H1 (cell line): ENCODE measurements around the gene GPC6. TPM values are rescaled to one million over a fixed set of nuclear protein-coding genes. Genes with fewer than 3 reads are reported as not detected.

ENCODE experiments used
- CTCF ChIA-PET: fragments of 300-600 bp; sonication (Branson Sonifier 250); formaldehyde crosslinking; loops from one replicate; lab custom pipeline; 2021; ENCODE audit not compliant: partially characterized antibody; lab: Charles Lee
- POLR2A ChIA-PET: fragments of 300-600 bp; sonication (Branson Sonifier 250); formaldehyde crosslinking; loops from one replicate; lab custom pipeline; 2021; ENCODE audit warnings: inconsistent platforms; ENCODE audit not compliant: partially characterized antibody; lab: Charles Lee
- DNase-seq, 2 experiments: peaks; one replicate each; pipeline versions ENCODE4 v3.0.0 to v3.0.0-alpha.2; 2010 to 2022; ENCODE audit warnings: low spot score in 2 of 2, low read depth in 1 of 2, mixed read lengths in 1 of 2
- FAIRE-seq: peaks from 2 replicates; lab custom pipeline; 2011; peaks lifted over from hg19 to GRCh38; lab: Jason Lieb, UNC
- H2AFZ ChIP-seq: 2 replicates; pipeline ENCODE4 v1.8.1; 2012; ENCODE audit warnings: low read length, inconsistent platforms
- H2AK5ac ChIP-seq: 2 replicates; pipeline ENCODE4 v1.6.1; 2013; ENCODE audit warnings: low read depth, low read length
- H2BK120ac ChIP-seq: replicated peaks from 2 replicates; pipeline ENCODE3; 2013; ENCODE audit warnings: low read depth, low read length, inconsistent platforms
- H2BK12ac ChIP-seq: 2 replicates; pipeline ENCODE4 v1.6.1; 2013; ENCODE audit warnings: low read depth, low read length
- H2BK15ac ChIP-seq: 2 replicates; pipeline ENCODE4 v1.6.1; 2013; ENCODE audit warnings: low read length
- H2BK20ac ChIP-seq: 2 replicates; pipeline ENCODE4 v1.6.1; 2013; ENCODE audit warnings: low read length
- H2BK5ac ChIP-seq: 2 replicates; pipeline ENCODE4 v1.6.1; 2013; ENCODE audit warnings: low read depth, low read length
- H3K14ac ChIP-seq: 2 replicates; pipeline ENCODE4 v1.6.1; 2013; ENCODE audit warnings: inconsistent platforms; ENCODE audit not compliant: insufficient read length
- H3K18ac ChIP-seq: 2 replicates; pipeline ENCODE4 v1.6.1; 2013; ENCODE audit warnings: low read length; ENCODE audit errors: extremely low read depth
- H3K23ac ChIP-seq: 2 replicates; pipeline ENCODE4 v1.6.1; 2013; ENCODE audit warnings: inconsistent platforms; ENCODE audit not compliant: insufficient read length
- H3K23me2 ChIP-seq: 2 replicates; pipeline ENCODE4 v1.6.1; 2013; ENCODE audit warnings: low read depth, low read length
- H3K27ac ChIP-seq: 2 replicates; pipeline ENCODE4 v1.6.1; 2011; ENCODE audit warnings: low read depth, low read length, inconsistent platforms
- H3K27me3 ChIP-seq, 4 experiments: replicated peaks in 1 of 4; 1 replicate in 1 of 4; 2 replicates in 3 of 4; pipeline versions ENCODE4 v1.6.1 to v1.8.1; 2011 to 2013; ENCODE audit warnings: low read length in 3 of 4, mild to moderate bottlenecking in 3 of 4, inconsistent platforms in 2 of 4, mixed read lengths in 2 of 4, moderate library complexity in 1 of 4; ENCODE audit not compliant: control insufficient read depth in 3 of 4, insufficient read depth in 3 of 4; ENCODE audit errors: extremely low read depth in 1 of 4
- H3K36me3 ChIP-seq, 4 experiments: 2 replicates each; pipeline versions ENCODE4 v1.6.1 to v1.8.1; 2011 to 2013; ENCODE audit warnings: mild to moderate bottlenecking in 4 of 4, low read length in 3 of 4, moderate library complexity in 2 of 4, control low read depth in 1 of 4, inconsistent platforms in 1 of 4; ENCODE audit not compliant: insufficient read depth in 4 of 4, control insufficient read depth in 2 of 4
- H3K4ac ChIP-seq: replicated peaks from 2 replicates; pipeline ENCODE3; 2013; ENCODE audit warnings: low read length, low read depth, mixed read lengths, inconsistent platforms; ENCODE audit not compliant: insufficient read length
- H3K4me1 ChIP-seq, 4 experiments: replicated peaks in 1 of 4; 1 replicate in 1 of 4; 2 replicates in 3 of 4; pipeline versions ENCODE4 v1.6.1 to v1.8.1; 2011 to 2013; ENCODE audit warnings: low read length in 3 of 4, inconsistent platforms in 2 of 4, mixed read lengths in 1 of 4; ENCODE audit not compliant: insufficient read depth in 4 of 4, control insufficient read depth in 3 of 4
- H3K4me2 ChIP-seq, 2 experiments: 2 replicates each; pipeline versions ENCODE4 v1.6.1 to v1.8.1; 2011 to 2013; ENCODE audit warnings: low read depth in 2 of 2, low read length in 2 of 2, control low read depth in 1 of 2, inconsistent platforms in 1 of 2, mild to moderate bottlenecking in 1 of 2; ENCODE audit not compliant: insufficient read depth in 1 of 2
- H3K4me3 ChIP-seq, 4 experiments: fragments of 200-600, 300-600 bp in 1 of 4; sonication (generic), shearing (Covaris generic), sonication (Bioruptor Twin) in 1 of 4; 2 replicates each; pipeline versions ENCODE4 v1.5.1 to v1.8.1; 2011 to 2016; ENCODE audit warnings: low read length in 4 of 4, low read depth in 3 of 4, control low read depth in 2 of 4, inconsistent platforms in 2 of 4, mild to moderate bottlenecking in 2 of 4, mixed read lengths in 1 of 4, moderate library complexity in 1 of 4; ENCODE audit not compliant: insufficient read depth in 2 of 4; ENCODE audit errors: extremely low read depth in 1 of 4
- H3K56ac ChIP-seq: replicated peaks from 2 replicates; pipeline ENCODE3; 2013; ENCODE audit warnings: low read depth, mild to moderate bottlenecking, mixed read lengths, low read length, inconsistent platforms; ENCODE audit not compliant: insufficient read length
- H3K79me1 ChIP-seq: 2 replicates; pipeline ENCODE4 v1.6.1; 2013; ENCODE audit warnings: low read depth, low read length, control low read depth
- H3K79me2 ChIP-seq, 2 experiments: 2 replicates each; pipeline versions ENCODE4 v1.6.1 to v1.8.1; 2012 to 2013; ENCODE audit warnings: low read length in 2 of 2, mild to moderate bottlenecking in 2 of 2, inconsistent platforms in 1 of 2; ENCODE audit not compliant: insufficient read depth in 2 of 2, control insufficient read depth in 1 of 2
- H3K9ac ChIP-seq, 4 experiments: replicated peaks in 1 of 4; 1 replicate in 1 of 4; 2 replicates in 3 of 4; pipeline versions ENCODE4 v1.6.1 to v1.8.1; 2011 to 2013; ENCODE audit warnings: low read depth in 3 of 4, low read length in 3 of 4, control low read depth in 2 of 4, mild to moderate bottlenecking in 2 of 4, moderate library complexity in 2 of 4, inconsistent platforms in 1 of 4; ENCODE audit errors: extremely low read depth in 1 of 4
- H3K9me3 ChIP-seq, 2 experiments: 2 replicates each; pipeline versions ENCODE4 v1.6.1 to v1.8.1; 2012 to 2013; ENCODE audit warnings: mild to moderate bottlenecking in 2 of 2, moderate library complexity in 2 of 2, control low read depth in 1 of 2, inconsistent platforms in 1 of 2, low read depth in 1 of 2, low read length in 1 of 2, mixed read lengths in 1 of 2; ENCODE audit not compliant: insufficient read depth in 2 of 2
- H4K20me1 ChIP-seq, 2 experiments: replicated peaks in 1 of 2; 2 replicates each; pipeline versions ENCODE3 to v1.8.1; 2011 to 2013; ENCODE audit warnings: inconsistent platforms in 2 of 2, low read length in 2 of 2, mild to moderate bottlenecking in 1 of 2; ENCODE audit not compliant: insufficient read depth in 2 of 2, control insufficient read depth in 1 of 2
- H4K5ac ChIP-seq: 2 replicates; pipeline ENCODE4 v1.6.1; 2013; ENCODE audit warnings: low read length, low read depth, mixed read lengths, inconsistent platforms; ENCODE audit not compliant: insufficient read length
- H4K8ac ChIP-seq: 2 replicates; pipeline ENCODE4 v1.8.0; 2013; ENCODE audit warnings: mild to moderate bottlenecking, moderate library complexity, low read length, inconsistent platforms; ENCODE audit not compliant: insufficient read depth; ENCODE audit errors: extremely low read depth
- H4K91ac ChIP-seq: replicated peaks from 2 replicates; pipeline ENCODE3; 2013; ENCODE audit warnings: low read length, mixed read lengths, inconsistent platforms; ENCODE audit not compliant: insufficient read length
- ATF2 ChIP-seq: IDR thresholded peaks from 2 replicates; pipeline ENCODE4 v1.6.1; 2012; ENCODE audit warnings: low read length, inconsistent platforms
- CBX5 ChIP-seq: fragments of 300-800, 300-1000 bp; sonication (generic); IDR thresholded peaks from 2 replicates; pipeline ENCODE4 v1.7.1; 2016; ENCODE audit warnings: antibody characterized with exemption, low read length, low read depth
- EP300 ChIP-seq, 2 experiments: IDR thresholded peaks; 1 replicate in 1 of 2; 2 replicates in 1 of 2; pipeline ENCODE4 v1.6.1; 2011 to 2012; ENCODE audit warnings: low read depth in 2 of 2, low read length in 2 of 2, mild to moderate bottlenecking in 2 of 2, borderline replicate concordance in 1 of 2, inconsistent platforms in 1 of 2, moderate library complexity in 1 of 2
- EZH2 ChIP-seq: fragments of 200-600 bp; sonication (generic); IDR thresholded peaks from 2 replicates; pipeline ENCODE4 v1.7.1; 2012; ENCODE audit warnings: low read depth, mild to moderate bottlenecking, moderate library complexity, low read length, inconsistent platforms; ENCODE audit not compliant: severe bottlenecking
- GTF2F1 ChIP-seq: IDR thresholded peaks from 2 replicates; pipeline ENCODE4 v1.6.1; 2012; ENCODE audit warnings: low read depth, low read length, improper control_type of control experiment, borderline replicate concordance
- KDM1A ChIP-seq: fragments of 200-600, 300-600 bp; sonication (generic); IDR thresholded peaks from 2 replicates; pipeline ENCODE4 v1.7.1; 2016; ENCODE audit warnings: mild to moderate bottlenecking, low read length, borderline replicate concordance
- KDM5A ChIP-seq: fragments of 200-600 bp; IDR thresholded peaks from 2 replicates; pipeline ENCODE4 v1.7.1; 2012; ENCODE audit warnings: mild to moderate bottlenecking, low read length, inconsistent platforms, mixed read lengths
- MAX ChIP-seq: IDR thresholded peaks from 2 replicates; pipeline ENCODE4 v1.6.1; 2012; ENCODE audit warnings: inconsistent platforms
- POLR2AphosphoS5 ChIP-seq: IDR thresholded peaks from 2 replicates; pipeline ENCODE4 v1.6.1; 2011; ENCODE audit warnings: low read depth, low read length
- RFX5 ChIP-seq: IDR thresholded peaks from 2 replicates; pipeline ENCODE4 v1.6.1; 2011; ENCODE audit warnings: low read depth, low read length, improper control_type of control experiment, borderline replicate concordance
- SIN3A ChIP-seq, 2 experiments: IDR thresholded peaks in 1 of 2; conservative IDR thresholded peaks in 1 of 2; 2 replicates each; pipeline ENCODE4 v1.6.1; 2011 to 2012; ENCODE audit warnings: low read length in 2 of 2, improper control_type of control experiment in 1 of 2, low read depth in 1 of 2, mild to moderate bottlenecking in 1 of 2
- SP4 ChIP-seq: IDR thresholded peaks from 2 replicates; pipeline ENCODE4 v1.6.1; 2012; ENCODE audit warnings: low read length, inconsistent platforms
- TAF7 ChIP-seq: optimal IDR thresholded peaks from 2 replicates; pipeline ENCODE3; 2011; ENCODE audit warnings: low read depth, mild to moderate bottlenecking, inconsistent platforms, low read length, moderate library complexity, borderline replicate concordance
- polyA plus RNA-seq, 7 experiments: library from polyadenylated mRNA; depleted of rRNA in 3 of 7; stranded (reverse) in 5 of 7; unstranded in 2 of 7; fragments of >200 nt in 5 of 7; fragments of 200-250 nt in 2 of 7; gene quantifications; 1 replicate in 5 of 7; 2 replicates in 1 of 7; 4 replicates in 1 of 7; pipeline versions ENCODE4 v1.2.1 to v1.2.3, GENCODE V29; 2011 to 2013; ENCODE audit warnings: missing spikeins in 2 of 7, mixed read lengths in 2 of 7
- total RNA-seq: library from RNA; stranded (reverse); fragmentation: NEBNext Ultra II Directional; extraction: Animal tissue kit (Norgen Biotek cat#: 25700); gene quantifications from 2 replicates; pipeline ENCODE4 v1.2.1, GENCODE V29; 2021

The GPC6 gene
- total and polyA plus RNA-seq, 2 of the 8 experiments (the other 6 are each of a cell fraction or from before 2014, with no cell fraction given): 5.4 to 12.0 TPM

GRCh38 chr13:93686399-93686798 is 459.8 kb downstream of the GPC6 start:
- Histone ChIP-seq H2BK15ac (no peak overlapping the region), H4K20me1 (no peaks in the 10 kb centered on the region)

More at GRCh38 chr13:93686399-93686798, 459.8 kb downstream of the GPC6 start:
- Histone ChIP-seq H3K27ac (no peak overlapping the region), H2BK120ac (no peak overlapping the region), H4K91ac (no peak overlapping the region), H3K4ac (no peak overlapping the region), H3K14ac (no peak overlapping the region), H4K8ac (no peak overlapping the region), H2BK12ac (no peak overlapping the region), H2BK5ac (no peak overlapping the region), H4K5ac (no peak overlapping the region), H3K4me1 (no peaks in the 10 kb centered on the region), H3K56ac (no peak overlapping the region), H3K23me2 (no peaks in the 10 kb centered on the region), H2AFZ (no peak overlapping the region), H3K9ac (no peak overlapping the region), H2BK20ac (no peak overlapping the region), H3K36me3 (no peaks in the 10 kb centered on the region), H3K27me3 (no peaks in the 10 kb centered on the region), H3K18ac (no peak overlapping the region), H3K79me1 (no peaks in the 10 kb centered on the region; the same call in 1 of the 2 replicates), H3K4me2 (no peak overlapping the region), H2AK5ac (no peak overlapping the region), H3K23ac (no peak overlapping the region), H3K79me2 (no peaks in the 10 kb centered on the region), H3K9me3 (no peaks in the 10 kb centered on the region), H3K4me3 (no peak overlapping the region)
- TF ChIP-seq EP300 (IDR thresholded peaks at IDR 0.05; ENCODE audit: borderline replicate concordance in 1 of 2, low read depth in 2 of 2, low read length in 2 of 2): no peak
- TF ChIP-seq RFX5: no peak
- no peak for TF ChIP-seq MAX
- no peak for TF ChIP-seq EZH2
- TF ChIP-seq SIN3A (conservative IDR thresholded peaks at IDR 0.05 in 1 of 2, IDR thresholded peaks at IDR 0.05 in 1 of 2; ENCODE audit: low read depth in 1 of 2, low read length in 2 of 2): no peak
- TF ChIP-seq ATF2: no peak
- TF ChIP-seq CBX5: no peak
- no peak for TF ChIP-seq POLR2AphosphoS5
- TF ChIP-seq KDM1A: no peak
- TF ChIP-seq SP4: no peak
- no peak for TF ChIP-seq GTF2F1
- TF ChIP-seq KDM5A: no peak
- TF ChIP-seq TAF7: no peak
- no peak for DNase-seq
- CTCF ChIA-PET: no interaction called here
- no peak for FAIRE-seq
- POLR2A ChIA-PET: no interaction called here
